Kidney (tissue), 22 donors: ENCODE data around the gene LIAS. TPM values are rescaled to one million over a fixed set of nuclear protein-coding genes. Genes with fewer than 3 reads are reported as not detected.
"Not testable (repeated sequence)": the region's sequence is repeated elsewhere in the genome, so short reads cannot be mapped to it uniquely, and the experiment has no call there.

ENCODE experiments used
- DNase-seq, 5 donors: peaks; one replicate each; pipeline ENCODE4 v3.0.0-alpha.2; 2013 to 2020
- FAIRE-seq: peaks from 2 replicates; lab custom pipeline; 2012; peaks lifted over from hg19 to GRCh38; lab: Jason Lieb, UNC
- H3K27ac ChIP-seq, 2 donors: one replicate each; pipeline ENCODE4 v1.7.0; 2013; ENCODE audit warnings: low read depth in 2 of 2, low read length in 2 of 2, inconsistent platforms in 1 of 2
- H3K27me3 ChIP-seq: one replicate; pipeline ENCODE4 v1.7.1; 2013; ENCODE audit warnings: low read length, inconsistent platforms; ENCODE audit not compliant: control insufficient read depth, insufficient read depth
- H3K36me3 ChIP-seq, 3 donors: one replicate each; pipeline versions ENCODE4 v1.7.0 to v1.7.1; 2013; ENCODE audit warnings: low read length in 3 of 3, control low read depth in 1 of 3, inconsistent platforms in 1 of 3; ENCODE audit not compliant: insufficient read depth in 3 of 3, control insufficient read depth in 2 of 3
- H3K4me1 ChIP-seq, 3 donors: one replicate each; pipeline versions ENCODE4 v1.7.0 to v1.7.1; 2013; ENCODE audit warnings: low read length in 3 of 3, inconsistent platforms in 1 of 3, low read depth in 1 of 3; ENCODE audit not compliant: control insufficient read depth in 2 of 3, insufficient read depth in 2 of 3
- H3K4me3 ChIP-seq, 3 donors: one replicate each; pipeline versions ENCODE4 v1.7.0 to v1.8.1; 2013; ENCODE audit warnings: low read length in 3 of 3, control low read depth in 1 of 3, inconsistent platforms in 1 of 3
- H3K9ac ChIP-seq, 3 donors: one replicate each; pipeline versions ENCODE4 v1.7.0 to v1.7.1; 2013; ENCODE audit warnings: low read length in 3 of 3, control low read depth in 1 of 3, inconsistent platforms in 1 of 3
- H3K9me3 ChIP-seq, 3 donors: one replicate each; pipeline versions ENCODE4 v1.7.0 to v1.7.1; 2013; ENCODE audit warnings: low read length in 3 of 3, control low read depth in 1 of 3, inconsistent platforms in 1 of 3; ENCODE audit not compliant: control insufficient read depth in 2 of 3, insufficient read depth in 1 of 3
- intact Hi-C: fragments of 100-400 bp; cut with DNase I; formaldehyde crosslinking; loops from one replicate; pipeline ENCODE4 v1.11.1; 2022
- long read RNA-seq, 10 donors: library from polyadenylated mRNA in 1 of 10; unstranded in 1 of 10; transcript quantifications; one replicate each; pipeline ENCODE4 v2.0.0 and lab custom pipeline, GENCODE V29; 2021 to 2026
- polyA plus RNA-seq: library from polyadenylated mRNA; stranded (reverse); fragments of 350-450 nt; fragmentation: Illumina TruSeq; extraction: RNeasy Lipid Tissue Mini Kit (QIAGEN cat#74804); gene quantifications from one replicate; pipeline ENCODE4 v1.2.3, GENCODE V29; 2014; ENCODE audit warnings: low read depth, low replicate concordance; ENCODE audit not compliant: insufficient read depth
- total RNA-seq: library from RNA; stranded (reverse); fragmentation: NEBNext Ultra II Directional; extraction: Animal tissue kit (Norgen Biotek cat#: 25700); gene quantifications from one replicate; pipeline ENCODE4 v1.2.1, GENCODE V29; 2021
- TF ChIP-seq, protein P1 (sequence below): IDR thresholded peaks from 3 replicates; pipeline ENCODE4 v1.5.1; 2012; ENCODE audit warnings: mild to moderate bottlenecking, moderate library complexity, borderline replicate concordance; ENCODE audit not compliant: insufficient read depth; ENCODE audit errors: extremely low read depth
- donor health status: control.
- donor health status: control.
- donor health status: control.
- donor health status: control.
- donor health status: control.
- donor health status: DM: yes; HTN: yes; CAD: no.
- donor health status: Normal renal cell carcinoma (clear cell type).

The LIAS gene
- total RNA-seq (14.9 TPM), polyA plus RNA-seq (30.5 TPM)
- long read RNA-seq, donor 1, full-length matches to known transcripts = 6 of 6 reads
- long read RNA-seq, donor 1, partial matches to known transcripts = 0 of 6 reads
- long read RNA-seq, donor 1, other reads (novel, unspliced or antisense) = 0 of 6 reads
- long read RNA-seq, donor 2, full-length matches to known transcripts = 5 of 5 reads
- long read RNA-seq, donor 2, partial matches to known transcripts = 0 of 5 reads
- long read RNA-seq, donor 2, other reads (novel, unspliced or antisense) = 0 of 5 reads
- long read RNA-seq, donor 3, full-length matches to known transcripts = 4 of 4 reads
- long read RNA-seq, donor 3, partial matches to known transcripts = 0 of 4 reads
- long read RNA-seq, donor 3, other reads (novel, unspliced or antisense) = 0 of 4 reads
- long read RNA-seq, donor 4, full-length matches to known transcripts = 5 of 5 reads
- long read RNA-seq, donor 4, partial matches to known transcripts = 0 of 5 reads
- long read RNA-seq, donor 4, other reads (novel, unspliced or antisense) = 0 of 5 reads
- long read RNA-seq, donor 5 = 0 reads
- long read RNA-seq, donor 6, full-length matches to known transcripts = 4 of 9 reads
- long read RNA-seq, donor 6, partial matches to known transcripts = 5 of 9 reads
- long read RNA-seq, donor 6, other reads (novel, unspliced or antisense) = 0 of 9 reads
- long read RNA-seq, donor 7, full-length matches to known transcripts = 3 of 4 reads
- long read RNA-seq, donor 7, partial matches to known transcripts = 0 of 4 reads
- long read RNA-seq, donor 7, other reads (novel, unspliced or antisense) = 1 of 4 reads
- long read RNA-seq, donor 8, full-length matches to known transcripts = 4 of 4 reads
- long read RNA-seq, donor 8, partial matches to known transcripts = 0 of 4 reads
- long read RNA-seq, donor 8, other reads (novel, unspliced or antisense) = 0 of 4 reads
- long read RNA-seq, donor 9, full-length matches to known transcripts = 2 of 2 reads
- long read RNA-seq, donor 9, partial matches to known transcripts = 0 of 2 reads
- long read RNA-seq, donor 9, other reads (novel, unspliced or antisense) = 0 of 2 reads
- long read RNA-seq, donor 10, full-length matches to known transcripts = 2 of 2 reads
- long read RNA-seq, donor 10, partial matches to known transcripts = 0 of 2 reads
- long read RNA-seq, donor 10, other reads (novel, unspliced or antisense) = 0 of 2 reads

- Histone ChIP-seq H3K9ac (peak within 1 kb of the TSS; percentile 77 to 96 (median 93)), H3K27ac (peak within 1 kb of the TSS; percentile 93 to 96), H3K27me3 (no peaks in the 10 kb centered on the region), H3K36me3 (peaks cover 10 to 39% (median 15%) of the 10 kb centered on the region in 3 donors), H3K4me1 (peaks cover 10 to 16% (median 11%) of the 10 kb centered on the region in 3 donors), H3K9me3 (no peaks in the 10 kb centered on the region), H3K4me3 (peak within 1 kb of the TSS; percentile 91 to 99 (median 99))
- TF ChIP-seq, protein P1, sequence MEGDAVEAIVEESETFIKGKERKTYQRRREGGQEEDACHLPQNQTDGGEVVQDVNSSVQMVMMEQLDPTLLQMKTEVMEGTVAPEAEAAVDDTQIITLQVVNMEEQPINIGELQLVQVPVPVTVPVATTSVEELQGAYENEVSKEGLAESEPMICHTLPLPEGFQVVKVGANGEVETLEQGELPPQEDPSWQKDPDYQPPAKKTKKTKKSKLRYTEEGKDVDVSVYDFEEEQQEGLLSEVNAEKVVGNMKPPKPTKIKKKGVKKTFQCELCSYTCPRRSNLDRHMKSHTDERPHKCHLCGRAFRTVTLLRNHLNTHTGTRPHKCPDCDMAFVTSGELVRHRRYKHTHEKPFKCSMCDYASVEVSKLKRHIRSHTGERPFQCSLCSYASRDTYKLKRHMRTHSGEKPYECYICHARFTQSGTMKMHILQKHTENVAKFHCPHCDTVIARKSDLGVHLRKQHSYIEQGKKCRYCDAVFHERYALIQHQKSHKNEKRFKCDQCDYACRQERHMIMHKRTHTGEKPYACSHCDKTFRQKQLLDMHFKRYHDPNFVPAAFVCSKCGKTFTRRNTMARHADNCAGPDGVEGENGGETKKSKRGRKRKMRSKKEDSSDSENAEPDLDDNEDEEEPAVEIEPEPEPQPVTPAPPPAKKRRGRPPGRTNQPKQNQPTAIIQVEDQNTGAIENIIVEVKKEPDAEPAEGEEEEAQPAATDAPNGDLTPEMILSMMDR = no peak
- DNase-seq (peak; percentile 97 to 99 (median 99)), FAIRE-seq (peak; percentile 80)
- intact Hi-C loops = no loop called here
Observed at GRCh38 chr4:39458505-39459300, at the start of gene LIAS, which contains the start of gene RPL9. Gene LIAS (plus strand): TSS chr4:39459056. CDS start chr4:39459118, 62 bp downstream. Gene RPL9 (minus strand): TSS chr4:39458922. CDS start chr4:39458439, 483 bp downstream.

DNA sequence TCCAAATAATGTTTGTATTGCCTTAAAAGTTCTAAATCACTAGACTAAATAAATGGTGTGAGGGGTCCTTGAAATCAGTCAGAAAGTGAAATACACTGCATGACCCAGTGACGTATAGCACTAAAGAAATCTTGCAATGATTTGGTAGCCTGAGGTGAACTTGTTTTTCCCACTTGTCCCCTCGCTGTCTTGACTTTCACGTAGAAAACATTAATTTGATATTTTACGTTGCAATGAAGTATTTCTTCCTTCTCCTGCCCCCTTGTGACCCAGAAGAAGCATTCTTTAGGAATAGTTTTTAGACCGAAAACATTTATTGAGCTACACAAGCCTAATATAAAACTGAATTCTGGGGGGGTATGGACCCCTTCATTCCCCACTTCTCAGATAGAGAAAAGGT lies 48.4 kb upstream of the LIAS start:
- Histone ChIP-seq H3K27me3 (no peaks in the 10 kb centered on the region), H3K4me3 (no peak overlapping the region), H3K27ac (no peak overlapping the region), H3K36me3 (no peaks in the 10 kb centered on the region), H3K9me3 (no peaks in the 10 kb centered on the region), H3K9ac (no peak overlapping the region), H3K4me1 (no peaks in the 10 kb centered on the region)
- TF ChIP-seq, protein P1 = peak; percentile 26
- DNase-seq = no peak
- no peak for FAIRE-seq
- intact Hi-C loops = no loop called here

DNA sequence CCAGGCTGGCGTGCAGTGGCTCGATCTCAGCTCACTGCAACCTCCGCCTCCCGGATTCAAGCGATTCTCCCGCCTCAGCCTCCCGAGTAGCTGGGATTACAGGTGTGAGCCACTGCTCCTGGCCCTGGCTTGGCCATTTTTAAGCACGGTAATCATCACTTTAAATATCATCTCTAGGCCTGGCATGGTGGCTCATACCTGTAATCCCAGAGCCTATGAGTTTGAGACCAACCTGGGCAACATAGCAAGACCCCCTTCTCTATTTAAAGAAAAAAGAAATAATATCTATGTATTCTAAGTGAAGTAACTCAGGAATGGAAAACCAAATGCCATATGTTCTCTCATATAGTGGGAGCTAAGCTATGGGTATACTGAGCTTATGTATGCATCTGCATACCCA lies 47.3 kb upstream of the LIAS start:
- H3K4me3 ChIP-seq, H3K9ac ChIP-seq, H3K9me3 ChIP-seq, FAIRE-seq, intact Hi-C loops, H3K27ac ChIP-seq, H3K27me3 ChIP-seq, H3K36me3 ChIP-seq, DNase-seq, H3K4me1 ChIP-seq: not testable (repeated sequence)
